Adrenal gland (tissue), 12 donors: ENCODE results near the gene NFKBIE. TPM values are rescaled to one million over a fixed set of nuclear protein-coding genes. Genes with fewer than 3 reads are reported as not detected.

Source experiments
- DNase-seq, 7 donors: peaks; one replicate each; pipeline ENCODE4 v3.0.0-alpha.2; 2019 to 2020
- H3K27ac ChIP-seq, 5 donors: fragments of 200-600 bp; sonication (generic) in 4 of 5; 1 replicate in 3 of 5; 2 replicates in 2 of 5; pipeline versions ENCODE4 v1.5.1 to v1.8.0; 2016 to 2020; ENCODE audit warnings: mild to moderate bottlenecking in 1 of 5
- H3K27me3 ChIP-seq: fragments of 200-600 bp; 2 replicates; pipeline ENCODE4 v1.8.0; 2021
- H3K36me3 ChIP-seq, 2 donors: fragments of 200-600 bp; replicated peaks in 1 of 2; 1 replicate in 1 of 2; 2 replicates in 1 of 2; pipeline versions ENCODE4 v1.5.1 to v1.8.0; 2018 to 2022
- H3K4me1 ChIP-seq, 2 donors: fragments of 200-600 bp; replicated peaks in 1 of 2; 1 replicate in 1 of 2; 2 replicates in 1 of 2; pipeline versions ENCODE4 v1.5.1 to v1.8.0; 2018 to 2021
- H3K4me3 ChIP-seq, 4 donors: fragments of 200-600 bp; sonication (generic) in 3 of 4; one replicate each; pipeline ENCODE4 v1.5.1; 2016 to 2018
- H3K9me3 ChIP-seq, 3 donors: fragments of 200-600 bp; sonication (generic) in 1 of 3; replicated peaks in 1 of 3; 1 replicate in 2 of 3; 2 replicates in 1 of 3; pipeline versions ENCODE4 v1.5.1 to v1.8.0; 2016 to 2021
- POLR2A ChIP-seq, 2 donors: fragments of 450-650 bp; IDR thresholded peaks; one replicate each; pipeline ENCODE4 v1.6.1; 2017; ENCODE audit warnings: antibody characterized with exemption in 2 of 2, mild to moderate bottlenecking in 2 of 2, moderate library complexity in 1 of 2
- WGBS, 4 donors: extraction: QIAGEN DNeasy Blood & Tissue Kit in 2 of 4; methylation state at CpG; one replicate each; pipeline versions ENCODE4 v1.1.5 to v1.1.7; 2013 to 2017; 5-methylcytosine and 5-hydroxymethylcytosine counted together
- intact Hi-C, 2 donors: fragments of 100-400 bp; cut with DNase I; formaldehyde crosslinking; loops; one replicate each; pipeline versions ENCODE4 v1.14.1 to v1.15.0; 2022 to 2023
- polyA plus RNA-seq, 3 donors: library from polyadenylated mRNA; stranded (reverse); fragments of 200-250 nt in 2 of 3; fragments of 350-450 nt in 1 of 3; fragmentation: Illumina TruSeq in 1 of 3; extraction: RNeasy Lipid Tissue Mini Kit (QIAGEN cat#74804) in 1 of 3; gene quantifications; one replicate each; pipeline ENCODE4 v1.2.3, GENCODE V29; 2013 to 2014
- total RNA-seq, 9 donors: library from RNA; depleted of rRNA in 4 of 9; stranded (reverse); fragments of >200 nt in 4 of 9; fragments of 120-200 nt in 1 of 9; fragmentation: NEBNext Ultra II Directional in 1 of 9; extraction: Animal tissue kit (Norgen Biotek cat#: 25700) in 1 of 9; gene quantifications; one replicate each; pipeline versions ENCODE4 v1.1.0 to v1.2.4, GENCODE V29; 2013 to 2023
- TF ChIP-seq, protein P1 (sequence below), 6 experiments: fragments of 450-650 bp in 4 of 6; fragments of 200-600 bp in 2 of 6; sonication (generic) in 1 of 6; IDR thresholded peaks; 1 replicate in 5 of 6; 2 replicates in 1 of 6; pipeline versions ENCODE4 v1.5.1 to v1.8.0; 2016 to 2021; ENCODE audit warnings: antibody characterized with exemption in 6 of 6, mild to moderate bottlenecking in 2 of 6, moderate library complexity in 1 of 6
- donor health status: healthy with polysubstance abuse.
- donor health status: Bipolar disorder and iron deficiency.
- donor health status: DM: yes; HTN: yes; CAD: no.
- donor health status: DM: no; HTN: no; CAD: no.
- donor health status: DM: no; HTN: no; CAD: no.
- donor health status: DM: yes; HTN: yes; CAD: no.

The NFKBIE gene
- total and polyA plus RNA-seq, 12 donors, result 4.8 to 31.2 (median 10.4) TPM

GRCh38 chr6:44311304-44311703 lies 46.0 kb upstream of the NFKBIE start:
- no peak for DNase-seq
- Histone ChIP-seq H3K4me3 (no peak overlapping the region), H3K9me3 (no peaks in the 10 kb centered on the region), H3K27ac (no peak overlapping the region), H3K36me3 (peaks cover 0 to 51% of the 10 kb centered on the region in 2 donors), H3K27me3 (no peaks in the 10 kb centered on the region), H3K4me1 (peaks cover 8 to 11% of the 10 kb centered on the region in 2 donors)
- TF ChIP-seq POLR2A (IDR thresholded peaks at IDR 0.05), result no peak
- TF ChIP-seq, protein P1, sequence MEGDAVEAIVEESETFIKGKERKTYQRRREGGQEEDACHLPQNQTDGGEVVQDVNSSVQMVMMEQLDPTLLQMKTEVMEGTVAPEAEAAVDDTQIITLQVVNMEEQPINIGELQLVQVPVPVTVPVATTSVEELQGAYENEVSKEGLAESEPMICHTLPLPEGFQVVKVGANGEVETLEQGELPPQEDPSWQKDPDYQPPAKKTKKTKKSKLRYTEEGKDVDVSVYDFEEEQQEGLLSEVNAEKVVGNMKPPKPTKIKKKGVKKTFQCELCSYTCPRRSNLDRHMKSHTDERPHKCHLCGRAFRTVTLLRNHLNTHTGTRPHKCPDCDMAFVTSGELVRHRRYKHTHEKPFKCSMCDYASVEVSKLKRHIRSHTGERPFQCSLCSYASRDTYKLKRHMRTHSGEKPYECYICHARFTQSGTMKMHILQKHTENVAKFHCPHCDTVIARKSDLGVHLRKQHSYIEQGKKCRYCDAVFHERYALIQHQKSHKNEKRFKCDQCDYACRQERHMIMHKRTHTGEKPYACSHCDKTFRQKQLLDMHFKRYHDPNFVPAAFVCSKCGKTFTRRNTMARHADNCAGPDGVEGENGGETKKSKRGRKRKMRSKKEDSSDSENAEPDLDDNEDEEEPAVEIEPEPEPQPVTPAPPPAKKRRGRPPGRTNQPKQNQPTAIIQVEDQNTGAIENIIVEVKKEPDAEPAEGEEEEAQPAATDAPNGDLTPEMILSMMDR (IDR thresholded peaks at IDR 0.05), result no peak
- WGBS, 4 donors, result 50 to 82% (median 78%) methylated on average over 2 of the region's 2 CpGs
- intact Hi-C loops, result no loop called here

- H3K27ac ChIP-seq, result no peak overlapping the region
- intact Hi-C loops, result no loop called here
- WGBS, 4 donors, result 96 to 100% (median 99%) methylated on average over 3 of the region's 3 CpGs
- no peak for TF ChIP-seq POLR2A (IDR thresholded peaks at IDR 0.05)
- TF ChIP-seq, protein P1 (IDR thresholded peaks at IDR 0.05), result no peak
- DNase-seq, result no peak
- H3K9me3 ChIP-seq, result no peaks in the 10 kb centered on the region
- H3K27me3 ChIP-seq, result no peaks in the 10 kb centered on the region
- peaks cover 0 to 61% of the 10 kb centered on the region in 2 donors for H3K36me3 ChIP-seq
- H3K4me3 ChIP-seq, result no peak overlapping the region
- peaks cover 8 to 11% of the 10 kb centered on the region in 2 donors for H3K4me1 ChIP-seq
Observed at GRCh38 chr6:44310241-44310640, 44.9 kb upstream of the NFKBIE start.

GRCh38 chr6:44309631-44310030 lies 44.3 kb upstream of the NFKBIE start:
- no peak for DNase-seq
- H3K4me1 ChIP-seq, result peaks cover 8 to 11% of the 10 kb centered on the region in 2 donors
- no peaks in the 10 kb centered on the region for H3K9me3 ChIP-seq
- H3K4me3 ChIP-seq, result no peak overlapping the region
- TF ChIP-seq, protein P1 (IDR thresholded peaks at IDR 0.05), result no peak
- TF ChIP-seq POLR2A (IDR thresholded peaks at IDR 0.05), result no peak
- no peak overlapping the region for H3K27ac ChIP-seq
- peaks cover 0 to 67% of the 10 kb centered on the region in 2 donors for H3K36me3 ChIP-seq
- intact Hi-C loops, result no loop called here
- no peaks in the 10 kb centered on the region for H3K27me3 ChIP-seq

DNA sequence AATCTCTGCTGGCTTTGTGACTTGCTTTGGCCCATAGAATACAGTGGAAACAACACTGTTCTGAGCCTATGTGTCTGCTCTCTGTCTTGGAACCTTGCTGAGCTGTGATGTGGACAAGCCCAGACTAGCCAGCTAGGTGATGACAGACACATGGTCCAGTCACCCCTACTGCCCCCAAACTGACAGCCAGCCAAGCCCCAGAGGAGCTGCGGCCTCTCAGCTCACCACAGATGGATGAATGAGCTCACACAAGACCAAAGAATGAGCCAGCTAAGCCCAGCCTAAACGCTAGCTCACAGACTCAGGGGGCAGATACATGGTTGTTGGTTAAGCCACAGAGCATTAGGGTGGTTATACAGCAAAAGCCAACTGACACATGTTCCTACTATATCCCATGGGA lies 43.7 kb upstream of the NFKBIE start:
- no peak overlapping the region for H3K27ac ChIP-seq
- H3K4me1 ChIP-seq, result peaks cover 8 to 11% of the 10 kb centered on the region in 2 donors
- intact Hi-C loops, result no loop called here
- WGBS, 4 donors, result 86 to 96% (median 92%) methylated on average over 1 to 2 of the region's 2 CpGs
- TF ChIP-seq POLR2A (IDR thresholded peaks at IDR 0.05), result no peak
- TF ChIP-seq, protein P1 (IDR thresholded peaks at IDR 0.05), result no peak
- H3K36me3 ChIP-seq, result peaks cover 0 to 72% of the 10 kb centered on the region in 2 donors
- H3K4me3 ChIP-seq, result no peak overlapping the region
- no peaks in the 10 kb centered on the region for H3K9me3 ChIP-seq
- DNase-seq, result no peak
- H3K27me3 ChIP-seq, result no peaks in the 10 kb centered on the region
